ENCODE results near the gene ATP2B2. TPM values are rescaled to one million over a fixed set of nuclear protein-coding genes. Genes with fewer than 3 reads are reported as not detected.

ATP2B2 gene
- total and polyA plus RNA-seq, 2 of the 8 experiments (the other 6 are each of a cell fraction or from before 2014, with no cell fraction given) = 0.14 to 1.2 TPM

- H4K20me1 ChIP-seq (replicated peaks in 1 of 2; ENCODE audit: control insufficient read depth in 1 of 2, insufficient read depth in 2 of 2, low read length in 2 of 2) = no peaks in the 10 kb centered on the region
- H3K9me3 ChIP-seq (ENCODE audit: insufficient read depth in 2 of 2, low read depth in 1 of 2, low read length in 1 of 2) = no peaks in the 10 kb centered on the region
- FAIRE-seq (no peak), DNase-seq (ENCODE audit: low read depth in 1 of 2, low spot score in 2 of 2) (no peak)
- no peak overlapping the region for H2BK20ac ChIP-seq (ENCODE audit: low read length)
- no peak overlapping the region for H3K27ac ChIP-seq (ENCODE audit: low read depth, low read length)
- H3K79me1 ChIP-seq (ENCODE audit: low read depth, low read length) = no peaks in the 10 kb centered on the region
- no peak overlapping the region for H3K14ac ChIP-seq (ENCODE audit: insufficient read length)
- ChIA-PET CTCF (ENCODE audit: partially characterized antibody) (interaction anchor here (0.7 to 2.6 kb wide), 13 partner anchors 13 to 399 kb away, joined by 3 to 11 read pairs (median 3); no protein-coding TSS in a partner anchor), POLR2A (ENCODE audit: partially characterized antibody) (interaction anchor here (0.8 kb wide), 1 partner anchor 363 kb away, joined by 3 read pairs; no protein-coding TSS in a partner anchor)
- H2BK120ac ChIP-seq (replicated peaks; ENCODE audit: low read depth, low read length) = no peak overlapping the region
- H4K5ac ChIP-seq (ENCODE audit: insufficient read length, low read depth, low read length) = no peak overlapping the region
- H2AFZ ChIP-seq (ENCODE audit: low read length) = no peak overlapping the region
- 0 out of 7 replicates have a peak overlapping the region, but pooled peaks of 1 of the 4 experiments have one; percentile 7 for H3K9ac ChIP-seq (replicated peaks in 1 of 4; ENCODE audit: extremely low read depth in 1 of 4, low read depth in 3 of 4, low read length in 3 of 4)
- no peak overlapping the region for H3K18ac ChIP-seq (ENCODE audit: extremely low read depth, low read length)
- no peak overlapping the region for H2BK12ac ChIP-seq (ENCODE audit: low read depth, low read length)
- no peak overlapping the region for H3K56ac ChIP-seq (replicated peaks; ENCODE audit: insufficient read length, low read depth, low read length)
- H2AK5ac ChIP-seq (ENCODE audit: low read depth, low read length) = no peak overlapping the region
- H3K4ac ChIP-seq (replicated peaks; ENCODE audit: insufficient read length, low read depth, low read length) = no peak overlapping the region
- no peak overlapping the region for H2BK15ac ChIP-seq (ENCODE audit: low read length)
- H4K8ac ChIP-seq (ENCODE audit: extremely low read depth, insufficient read depth, low read length) = no peak overlapping the region
- no peak overlapping the region for H3K4me2 ChIP-seq (ENCODE audit: insufficient read depth in 1 of 2, low read depth in 2 of 2, low read length in 2 of 2)
- no peak overlapping the region for H3K23ac ChIP-seq (ENCODE audit: insufficient read length)
- H3K23me2 ChIP-seq (ENCODE audit: low read depth, low read length) = no peaks in the 10 kb centered on the region
- peaks cover 0 to 2% (median under 1%) of the 10 kb centered on the region in 4 experiments; a peak in 1 of 7 replicates for H3K4me1 ChIP-seq (replicated peaks in 1 of 4; ENCODE audit: control insufficient read depth in 3 of 4, insufficient read depth in 4 of 4, low read length in 3 of 4)
- H4K91ac ChIP-seq (replicated peaks; ENCODE audit: insufficient read length, low read length) = no peak overlapping the region
- H3K27me3 ChIP-seq (replicated peaks in 1 of 4; ENCODE audit: control insufficient read depth in 3 of 4, extremely low read depth in 1 of 4, insufficient read depth in 3 of 4, low read length in 3 of 4) = no peaks in the 10 kb centered on the region
- WGBS, 2 experiments (ENCODE audit: extremely low coverage in 1 of 2, insufficient coverage in 1 of 2, insufficient read length in 1 of 2, insufficient replicate concordance in 2 of 2, low coverage in 1 of 2, low lambda C conversion rate in 2 of 2, missing lambda C conversion rate in 1 of 2) = 89% methylated on average over 4 of the region's 4 CpGs; no CpG with 5 or more reads in 1 of the 2 experiments
- H2BK5ac ChIP-seq (ENCODE audit: low read depth, low read length) = no peak overlapping the region
- no peaks in the 10 kb centered on the region for H3K79me2 ChIP-seq (ENCODE audit: control insufficient read depth in 1 of 2, insufficient read depth in 2 of 2, low read length in 2 of 2)
- H3K4me3 ChIP-seq (ENCODE audit: extremely low read depth in 1 of 4, insufficient read depth in 2 of 4, low read depth in 3 of 4, low read length in 4 of 4) = no peak overlapping the region
- TF ChIP-seq SAP30 (IDR thresholded peaks at IDR 0.05; ENCODE audit: insufficient read depth, insufficient replicate concordance, low read length) = no peak
- TF ChIP-seq JUND (IDR thresholded peaks at IDR 0.05; ENCODE audit: low read length) = no peak
- TF ChIP-seq JUN (IDR thresholded peaks at IDR 0.05; ENCODE audit: low read depth, low read length) = no peak
- no peaks in the 10 kb centered on the region for H3K36me3 ChIP-seq (ENCODE audit: control insufficient read depth in 2 of 4, insufficient read depth in 4 of 4, low read length in 3 of 4)
These were observed 165.3 kb downstream of the ATP2B2 start for GRCh38 chr3:10340046-10340445.

All from H1 (cell line).